ENCODE measurements around the gene DGKI.

DNA sequence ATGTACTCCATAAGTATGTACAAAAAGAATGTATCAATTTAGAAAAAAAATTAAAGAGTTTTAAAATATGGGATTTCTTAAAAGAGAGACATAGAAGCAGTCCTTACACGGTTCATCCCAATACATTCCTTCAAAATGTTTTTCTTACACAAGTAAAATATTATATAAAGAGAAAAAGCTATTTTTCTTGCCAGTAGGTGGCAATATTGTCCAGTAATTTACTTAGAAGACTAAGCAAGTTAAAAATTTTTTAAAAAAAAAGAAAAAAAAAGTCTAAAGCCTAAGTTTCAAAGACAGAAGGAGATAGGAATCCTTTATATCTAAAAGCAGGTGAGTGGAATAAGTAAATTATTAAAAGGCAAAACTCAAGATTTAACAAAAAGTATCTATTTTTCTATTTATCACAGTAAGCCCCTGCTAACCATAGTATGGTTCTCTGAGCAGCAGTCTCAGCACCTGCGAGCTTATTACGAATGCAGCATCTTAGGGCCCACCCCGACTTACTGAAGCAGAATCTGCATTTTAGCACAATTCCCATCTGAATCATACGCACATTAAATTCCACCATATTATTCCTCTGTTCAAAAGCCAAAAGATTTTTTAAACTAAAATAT, 240.6 kb downstream of the DGKI start:
- TF ChIP-seq, protein P1, sequence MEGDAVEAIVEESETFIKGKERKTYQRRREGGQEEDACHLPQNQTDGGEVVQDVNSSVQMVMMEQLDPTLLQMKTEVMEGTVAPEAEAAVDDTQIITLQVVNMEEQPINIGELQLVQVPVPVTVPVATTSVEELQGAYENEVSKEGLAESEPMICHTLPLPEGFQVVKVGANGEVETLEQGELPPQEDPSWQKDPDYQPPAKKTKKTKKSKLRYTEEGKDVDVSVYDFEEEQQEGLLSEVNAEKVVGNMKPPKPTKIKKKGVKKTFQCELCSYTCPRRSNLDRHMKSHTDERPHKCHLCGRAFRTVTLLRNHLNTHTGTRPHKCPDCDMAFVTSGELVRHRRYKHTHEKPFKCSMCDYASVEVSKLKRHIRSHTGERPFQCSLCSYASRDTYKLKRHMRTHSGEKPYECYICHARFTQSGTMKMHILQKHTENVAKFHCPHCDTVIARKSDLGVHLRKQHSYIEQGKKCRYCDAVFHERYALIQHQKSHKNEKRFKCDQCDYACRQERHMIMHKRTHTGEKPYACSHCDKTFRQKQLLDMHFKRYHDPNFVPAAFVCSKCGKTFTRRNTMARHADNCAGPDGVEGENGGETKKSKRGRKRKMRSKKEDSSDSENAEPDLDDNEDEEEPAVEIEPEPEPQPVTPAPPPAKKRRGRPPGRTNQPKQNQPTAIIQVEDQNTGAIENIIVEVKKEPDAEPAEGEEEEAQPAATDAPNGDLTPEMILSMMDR (conservative IDR thresholded peaks at IDR 0.05 in 1 of 2, IDR thresholded peaks at IDR 0.05 in 1 of 2; ENCODE audit: low read depth in 1 of 2, low read length in 2 of 2): no peak
- no peak for TF ChIP-seq EZH2 (IDR thresholded peaks at IDR 0.05; ENCODE audit: low read length, missing control alignments)
